DND-41 (cell line): ENCODE results near the gene AXIN1.

ENCODE experiments used
- ATAC-seq: fragments of 200-7000 bp; cut with Tn5 transposase; 3 replicates; pipeline ENCODE4 v1.9.1; 2021; ENCODE audit warnings: low read depth; ENCODE audit not compliant: insufficient read depth
- DNase-seq: peaks from one replicate; pipeline ENCODE4 v3.0.0-alpha.2; 2020
- H2AFZ ChIP-seq: 2 replicates; pipeline ENCODE4 v1.6.0; 2012; ENCODE audit warnings: low read depth, low read length
- H3K27ac ChIP-seq: 2 replicates; pipeline ENCODE4 v1.5.1; 2012; ENCODE audit warnings: low read length, inconsistent platforms
- H3K27me3 ChIP-seq: fragments of 200-600 bp; sonication (generic); 2 replicates; pipeline ENCODE4 v1.6.0; 2012; ENCODE audit warnings: low read length, mild to moderate bottlenecking, inconsistent platforms; ENCODE audit not compliant: insufficient read depth, poor library complexity
- H3K36me3 ChIP-seq: 2 replicates; pipeline ENCODE4 v1.5.1; 2012; ENCODE audit warnings: low read length, inconsistent platforms; ENCODE audit not compliant: insufficient read depth
- H3K4me1 ChIP-seq: 2 replicates; pipeline ENCODE4 v1.5.1; 2012; ENCODE audit warnings: mild to moderate bottlenecking, low read length; ENCODE audit not compliant: insufficient read depth
- H3K4me2 ChIP-seq: 2 replicates; pipeline ENCODE4 v1.6.0; 2012; ENCODE audit warnings: mild to moderate bottlenecking, moderate library complexity, low read length, inconsistent platforms; ENCODE audit not compliant: insufficient read depth
- H3K4me3 ChIP-seq, 2 experiments: fragments of 200-600 bp in 1 of 2; shearing (Covaris generic) in 1 of 2; 2 replicates each; pipeline ENCODE4 v1.5.1; 2012 to 2016; ENCODE audit warnings: inconsistent platforms in 2 of 2, low read length in 2 of 2, mild to moderate bottlenecking in 2 of 2, low read depth in 1 of 2, moderate library complexity in 1 of 2
- H3K79me2 ChIP-seq: 2 replicates; pipeline ENCODE4 v1.6.0; 2012; ENCODE audit warnings: low read length, inconsistent platforms; ENCODE audit not compliant: insufficient read depth
- H3K9ac ChIP-seq: 2 replicates; pipeline ENCODE4 v1.6.0; 2012; ENCODE audit warnings: low read depth, mild to moderate bottlenecking, inconsistent platforms, low read length, moderate library complexity
- H3K9me3 ChIP-seq: 2 replicates; pipeline ENCODE4 v1.5.1; 2012; ENCODE audit warnings: low read length, moderate library complexity, mild to moderate bottlenecking, inconsistent platforms; ENCODE audit not compliant: insufficient read depth, severe bottlenecking
- H4K20me1 ChIP-seq: 2 replicates; pipeline ENCODE4 v1.6.0; 2012; ENCODE audit warnings: low read length; ENCODE audit not compliant: insufficient read depth
- CTCF ChIP-seq: IDR thresholded peaks from 2 replicates; pipeline ENCODE4 v1.5.1; 2012; ENCODE audit warnings: borderline replicate concordance, low read length, moderate library complexity, mild to moderate bottlenecking; ENCODE audit not compliant: poor library complexity, severe bottlenecking; ENCODE audit errors: extremely low read depth
- EZH2 ChIP-seq: IDR thresholded peaks from 3 replicates; pipeline ENCODE4 v1.6.1; 2012; ENCODE audit warnings: borderline replicate concordance, low read depth, mild to moderate bottlenecking, moderate library complexity, low read length, inconsistent platforms; ENCODE audit not compliant: severe bottlenecking

AXIN1 gene

GRCh38 chr16:262121-262745 lies 90.3 kb downstream of the AXIN1 start:
- ATAC-seq (no peak), DNase-seq (no peak)
- H3K9me3 ChIP-seq, result no peaks in the 10 kb centered on the region
- TF ChIP-seq EZH2 (no peak), CTCF (no peak)
- H3K4me3 ChIP-seq, result no peak overlapping the region
- no peak overlapping the region for H2AFZ ChIP-seq
- no peaks in the 10 kb centered on the region for H3K27me3 ChIP-seq
- H3K27ac ChIP-seq, result no peak overlapping the region
- peaks cover 52% of the 10 kb centered on the region for H3K36me3 ChIP-seq
- H4K20me1 ChIP-seq, result no peaks in the 10 kb centered on the region
- no peak overlapping the region for H3K9ac ChIP-seq
- H3K4me1 ChIP-seq, result no peaks in the 10 kb centered on the region
- H3K79me2 ChIP-seq, result no peaks in the 10 kb centered on the region
- no peak overlapping the region for H3K4me2 ChIP-seq

- ATAC-seq (no peak), DNase-seq (no peak)
- Histone ChIP-seq H3K27me3 (no peaks in the 10 kb centered on the region), H3K9me3 (no peaks in the 10 kb centered on the region), H3K27ac (no peak overlapping the region), H4K20me1 (no peaks in the 10 kb centered on the region), H3K4me2 (no peak overlapping the region), H3K36me3 (peaks cover 54% of the 10 kb centered on the region), H3K79me2 (no peaks in the 10 kb centered on the region), H3K4me1 (no peaks in the 10 kb centered on the region), H2AFZ (no peak overlapping the region), H3K4me3 (no peak overlapping the region), H3K9ac (no peak overlapping the region)
- TF ChIP-seq CTCF (no peak), EZH2 (no peak)
Measured at GRCh38 chr16:261031-261691, 91.4 kb downstream of the AXIN1 start.

GRCh38 chr16:260326-260725 lies 92.2 kb downstream of the AXIN1 start:
- no peak for ATAC-seq
- TF ChIP-seq EZH2 (no peak), CTCF (no peak)
- Histone ChIP-seq H3K36me3 (peaks cover 58% of the 10 kb centered on the region), H3K4me2 (no peak overlapping the region), H3K4me3 (no peak overlapping the region), H3K9ac (no peak overlapping the region), H3K79me2 (no peaks in the 10 kb centered on the region), H4K20me1 (no peaks in the 10 kb centered on the region), H3K9me3 (no peaks in the 10 kb centered on the region), H3K4me1 (no peaks in the 10 kb centered on the region), H3K27ac (no peak overlapping the region), H2AFZ (no peak overlapping the region), H3K27me3 (no peaks in the 10 kb centered on the region)
- DNase-seq, result no peak
